NCI-H2171 (cell line): ENCODE measurements around the gene TMC1.
"Not testable (repeated sequence)": the region's sequence is repeated elsewhere in the genome, so short reads cannot be mapped to it uniquely, and the experiment has no call there.

Experiments
- DNase-seq: peaks from one replicate; lab custom pipeline; 2025; lab: John Stamatoyannopoulos, UW

TMC1 gene

DNA sequence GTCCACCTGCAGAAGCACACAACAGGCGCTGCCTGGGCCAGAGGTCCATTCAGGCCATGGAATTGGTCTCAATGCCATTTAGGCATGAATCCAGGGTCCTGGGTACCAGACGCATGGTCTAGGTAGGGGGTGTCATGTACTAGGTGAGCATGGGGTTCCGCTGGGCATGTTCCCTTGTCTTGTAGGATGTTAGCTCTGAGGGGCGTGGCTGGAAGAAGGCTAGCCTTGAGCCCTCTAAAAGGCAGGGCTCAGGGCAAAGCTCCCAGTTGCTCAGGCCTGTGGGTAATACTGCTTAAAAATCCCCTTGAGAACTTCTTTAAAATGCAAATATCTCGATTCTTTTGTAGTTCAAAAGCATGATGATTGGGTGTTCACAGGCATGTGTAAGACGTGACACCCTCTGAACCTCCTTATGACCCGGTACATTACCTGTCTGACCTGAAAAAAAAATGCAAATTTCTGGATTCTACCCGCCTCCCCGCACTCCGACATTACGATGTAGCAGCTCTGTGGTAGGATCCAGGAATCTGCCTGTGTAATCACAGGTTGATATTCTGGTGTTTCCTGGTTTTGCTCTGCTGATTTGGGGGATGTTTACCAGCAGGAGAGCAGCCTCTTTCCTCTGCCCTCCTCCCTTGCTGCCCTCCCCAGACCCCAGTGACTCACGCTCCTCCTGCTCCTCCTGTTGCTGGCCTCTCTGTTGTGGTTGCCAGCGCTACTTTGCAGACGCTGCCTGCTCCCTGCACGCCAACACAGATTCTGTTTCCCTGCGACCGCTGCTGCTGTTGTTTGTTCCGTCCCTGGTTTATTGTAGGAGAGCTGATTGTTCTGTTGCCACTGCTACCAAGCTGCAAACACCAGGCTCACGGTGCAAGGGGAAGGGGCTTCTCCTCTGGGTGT is 5.7 kb downstream of the TMC1 start:
- DNase-seq = no peak

GRCh38 chr9:72527801-72528195 is 6.4 kb downstream of the TMC1 start:
- DNase-seq = no peak

GRCh38 chr9:72529531-72529930 is 8.1 kb downstream of the TMC1 start:
- DNase-seq = no peak

DNA sequence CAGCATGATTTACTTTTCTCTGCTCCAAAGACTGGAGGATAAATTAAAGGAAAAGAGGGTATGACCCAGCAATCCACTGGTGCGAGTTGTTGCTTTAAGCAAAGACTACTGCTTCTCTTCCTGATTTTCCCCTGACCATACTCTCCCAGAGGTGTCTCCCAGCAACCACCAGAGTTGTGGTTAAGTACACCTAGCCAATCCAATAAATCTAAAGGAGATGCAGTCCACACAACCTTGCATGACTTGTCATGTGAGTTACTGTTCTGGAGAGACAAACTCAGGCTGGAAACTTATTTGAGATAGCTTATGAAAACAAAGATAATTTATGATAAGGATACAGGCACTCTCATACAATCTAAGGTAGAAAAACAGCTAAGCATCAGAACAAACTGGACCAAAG is 11.9 kb downstream of the TMC1 start:
- DNase-seq = no peak

DNA sequence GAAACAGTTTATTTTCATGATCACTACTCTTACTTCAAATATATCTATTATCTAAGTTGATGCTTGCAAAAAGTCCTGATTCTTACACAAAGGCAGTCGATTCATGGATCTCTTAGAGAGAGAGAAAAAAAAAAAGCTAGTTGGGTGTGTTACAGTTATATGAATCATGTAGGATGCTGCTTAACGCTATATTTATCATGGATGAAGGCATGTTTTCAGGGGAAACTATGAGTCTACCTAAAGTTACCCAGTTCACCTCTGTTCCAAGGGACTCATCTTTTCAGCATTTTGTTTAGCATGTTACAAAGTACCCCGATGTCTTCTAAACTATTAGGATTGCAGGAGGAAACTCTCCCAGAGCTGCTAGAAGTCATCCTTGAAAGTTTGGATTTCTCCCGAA is 13.5 kb downstream of the TMC1 start:
- DNase-seq = no peak

DNA sequence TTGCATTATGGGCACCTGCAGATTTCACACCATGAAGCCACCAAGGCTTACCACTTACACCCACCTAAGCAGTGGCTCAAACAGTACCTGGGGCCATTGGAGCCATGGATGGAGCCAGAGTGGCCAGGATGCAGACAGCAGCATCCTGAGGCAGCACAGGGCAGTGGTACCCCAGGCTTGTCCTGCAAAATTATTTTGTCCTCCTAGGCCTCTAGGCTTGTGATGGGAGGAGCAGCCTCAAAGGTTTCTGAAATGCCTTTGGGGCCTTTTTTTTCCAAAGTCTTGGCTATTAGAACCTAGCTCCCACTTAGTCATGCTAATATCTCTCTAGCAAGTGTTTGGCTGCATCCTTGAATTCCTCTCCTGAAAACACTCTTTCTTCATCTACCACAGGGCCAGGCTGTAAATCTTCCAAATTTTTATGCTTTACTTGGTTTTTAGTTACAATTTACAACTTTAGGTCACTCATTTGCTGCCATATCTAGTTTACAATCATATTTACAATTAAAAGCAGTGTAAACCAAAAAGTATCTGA is 15.7 kb downstream of the TMC1 start:
- no peak for DNase-seq

GRCh38 chr9:72537671-72538070 is 16.3 kb downstream of the TMC1 start:
- no peak for DNase-seq

DNA sequence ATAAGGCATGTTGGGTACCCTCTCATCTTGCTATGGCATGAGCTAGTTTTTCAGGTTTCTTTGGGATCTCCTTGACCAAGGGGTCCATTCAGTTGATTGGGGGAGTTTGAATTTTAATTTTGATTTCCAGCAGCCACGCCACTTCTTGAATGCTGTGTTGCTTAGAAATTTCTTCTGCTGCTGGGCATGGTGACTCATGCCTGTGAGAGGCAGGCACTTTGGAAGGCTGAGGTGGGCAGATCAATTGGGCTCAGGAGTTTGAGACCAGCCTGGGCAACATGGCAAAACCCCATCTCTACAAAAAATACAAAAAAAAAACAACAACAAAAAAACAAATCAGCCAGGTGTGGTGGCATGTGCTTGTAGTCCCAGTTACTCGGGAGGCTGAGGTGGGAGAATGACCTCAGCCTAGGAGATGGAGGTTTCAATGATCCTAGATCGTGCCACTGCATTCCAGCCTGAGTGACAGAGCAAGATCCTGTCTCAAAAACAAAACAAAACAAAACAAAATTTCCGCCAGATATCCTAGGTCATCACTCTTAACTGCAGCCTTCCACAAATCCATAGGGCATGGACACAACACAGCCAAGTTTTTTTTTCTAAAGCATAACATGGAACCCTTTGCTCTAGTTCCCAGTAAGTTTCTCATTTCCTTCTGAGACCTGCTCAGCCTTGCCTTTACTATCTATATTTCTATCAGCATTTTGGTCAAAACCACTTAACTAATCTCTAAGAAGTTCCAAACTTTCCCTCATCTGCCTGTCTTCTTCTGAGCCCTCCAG is 17.7 kb downstream of the TMC1 start:
- no peak for DNase-seq

DNA sequence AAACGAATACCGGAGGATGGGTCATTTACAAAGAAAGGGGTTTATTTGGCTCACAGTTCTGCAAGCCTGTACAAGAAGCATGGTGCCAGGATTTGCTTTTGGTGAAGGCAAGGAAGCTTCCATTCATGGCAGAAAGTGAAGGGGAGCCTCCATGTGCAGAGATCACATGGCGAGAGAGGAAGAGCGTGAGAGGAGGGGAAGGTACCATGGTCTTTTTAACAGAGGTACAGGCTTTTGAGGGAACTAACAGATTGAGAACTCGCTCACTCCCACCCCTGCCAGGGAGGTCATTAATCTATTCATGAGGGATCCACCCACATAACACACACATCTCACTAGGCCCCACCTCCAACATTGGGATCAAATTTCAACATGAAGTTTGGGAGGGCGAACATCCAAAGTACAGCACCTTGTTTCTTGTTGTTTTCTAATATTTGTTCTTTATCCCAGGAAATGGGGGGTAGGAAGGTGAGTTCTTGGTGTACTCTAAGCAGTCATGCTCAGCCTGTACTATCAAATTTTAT is 18.5 kb downstream of the TMC1 start:
- DNase-seq = no peak

DNA sequence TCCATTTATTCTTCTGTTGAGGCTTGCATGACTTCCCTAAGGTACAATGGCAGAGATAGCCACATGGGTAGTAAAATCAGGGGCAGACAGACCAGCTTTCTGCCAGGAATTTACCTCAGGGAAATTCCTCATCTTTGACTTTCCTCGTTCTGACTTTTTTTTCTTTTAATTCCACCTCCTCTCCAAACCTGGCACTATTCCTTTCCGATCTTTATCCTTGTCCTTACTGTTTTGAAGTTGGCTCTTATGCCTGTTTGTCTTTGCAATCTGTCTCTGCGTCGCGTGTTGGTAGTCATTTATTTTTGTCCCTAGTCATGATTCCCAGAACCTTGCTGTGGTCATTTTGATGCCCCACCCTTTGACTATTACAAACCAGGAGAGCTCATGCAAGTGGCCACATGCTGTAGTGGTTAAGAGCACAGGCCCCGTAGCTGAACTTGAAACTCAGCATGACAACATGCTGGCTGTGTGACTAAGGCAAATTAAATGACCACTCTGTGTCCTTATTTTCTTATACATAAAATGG is 19.0 kb downstream of the TMC1 start:
- DNase-seq = no peak

- DNase-seq = not testable (repeated sequence)
Measured at GRCh38 chr9:72542537-72542833, 21.1 kb downstream of the TMC1 start.

GRCh38 chr9:72542917-72543316 is 21.5 kb downstream of the TMC1 start:
- DNase-seq = no peak

- DNase-seq = no peak
Measured at GRCh38 chr9:72551306-72551705, 29.9 kb downstream of the TMC1 start.

GRCh38 chr9:72552356-72552755 is 30.9 kb downstream of the TMC1 start:
- DNase-seq = no peak

GRCh38 chr9:72554221-72554641 is 32.8 kb downstream of the TMC1 start:
- DNase-seq = no peak

DNA sequence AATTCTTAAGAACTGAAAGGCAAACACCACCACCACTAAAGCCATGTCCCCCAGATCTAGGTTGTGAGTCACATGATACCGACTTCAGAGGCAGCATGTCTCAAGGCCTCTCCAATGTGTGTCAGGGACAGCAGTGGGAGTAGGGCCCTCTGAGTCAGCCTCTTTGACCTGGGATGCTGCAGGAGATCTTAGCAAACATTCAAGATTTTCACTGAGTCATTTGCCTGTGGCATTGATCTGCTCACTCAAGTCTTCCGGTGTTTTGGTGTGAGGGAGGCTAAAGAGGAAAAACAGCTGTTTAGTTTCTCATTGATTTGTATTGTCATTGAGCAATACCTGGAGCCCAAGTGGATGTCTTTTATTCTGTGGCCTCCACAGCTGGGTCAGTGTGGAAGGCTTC is 36.1 kb downstream of the TMC1 start:
- no peak for DNase-seq

GRCh38 chr9:72560086-72560485 is 38.7 kb downstream of the TMC1 start:
- DNase-seq = no peak

- DNase-seq = no peak
Measured at GRCh38 chr9:72563806-72564205, 42.4 kb downstream of the TMC1 start.

- no peak for DNase-seq
Measured at GRCh38 chr9:72564479-72565281, 43.3 kb downstream of the TMC1 start.

GRCh38 chr9:72565535-72565934 is 44.1 kb downstream of the TMC1 start:
- no peak for DNase-seq

DNA sequence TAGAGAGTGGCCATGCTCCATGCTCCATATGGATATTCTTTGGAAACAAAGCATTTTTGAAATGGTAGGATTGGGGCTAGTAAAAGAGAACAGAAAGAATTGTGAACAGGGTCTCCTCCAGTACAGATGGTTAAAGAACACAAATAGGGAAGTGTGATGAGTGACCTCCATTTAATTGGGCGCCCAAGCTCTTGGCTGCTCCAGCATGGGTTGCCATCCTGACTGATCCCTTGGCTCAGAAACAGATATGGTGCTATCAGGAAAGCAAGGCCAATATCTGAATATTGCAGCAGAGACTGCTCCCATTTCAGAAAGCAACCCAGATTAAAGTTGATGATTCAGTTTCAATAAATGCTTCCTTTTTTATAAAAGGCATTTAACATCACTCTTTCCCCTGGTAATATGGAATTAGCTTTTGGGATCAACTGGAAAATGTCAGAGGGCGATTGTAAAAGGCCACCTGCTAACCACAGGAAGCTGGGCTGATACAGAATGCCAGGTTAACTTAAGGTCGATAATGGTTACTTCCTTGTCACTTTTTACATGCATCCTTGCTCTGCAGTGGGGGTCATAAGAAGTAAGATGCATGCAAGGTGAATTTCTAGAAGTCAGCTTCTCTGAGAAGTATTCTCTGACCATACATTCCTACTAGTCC is 52.9 kb downstream of the TMC1 start:
- no peak for DNase-seq
